ENCODE data around the gene SINHCAF.
"Not testable (repeated sequence)": the region's sequence is repeated elsewhere in the genome, so short reads cannot be mapped to it uniquely, and the experiment has no call there.

The SINHCAF gene

GRCh38 chr12:31306866-31307265 is 19.1 kb downstream of the SINHCAF start:
- no peak for DNase-seq

DNA sequence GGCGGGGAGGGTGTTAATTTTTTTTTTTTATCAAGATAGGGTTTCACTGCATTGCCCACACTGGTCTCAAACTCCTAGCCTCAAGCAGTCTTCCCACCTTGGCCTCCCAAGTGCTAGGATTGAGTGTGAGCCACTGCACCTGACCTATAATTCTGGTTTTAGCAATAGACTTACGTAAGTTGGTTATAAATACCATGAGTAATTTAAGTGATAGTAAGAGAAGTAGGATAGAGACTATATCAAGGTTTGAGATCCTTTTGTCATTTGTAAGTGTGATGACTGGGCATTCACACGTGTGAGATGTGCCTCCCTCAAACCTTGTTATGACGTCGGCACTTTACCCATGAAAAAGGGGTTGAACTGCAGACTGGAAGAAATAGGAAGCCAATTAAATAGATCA is 22.5 kb downstream of the SINHCAF start:
- DNase-seq: no peak

GRCh38 chr12:31301311-31301710 is 24.6 kb downstream of the SINHCAF start:
- DNase-seq: no peak

DNA sequence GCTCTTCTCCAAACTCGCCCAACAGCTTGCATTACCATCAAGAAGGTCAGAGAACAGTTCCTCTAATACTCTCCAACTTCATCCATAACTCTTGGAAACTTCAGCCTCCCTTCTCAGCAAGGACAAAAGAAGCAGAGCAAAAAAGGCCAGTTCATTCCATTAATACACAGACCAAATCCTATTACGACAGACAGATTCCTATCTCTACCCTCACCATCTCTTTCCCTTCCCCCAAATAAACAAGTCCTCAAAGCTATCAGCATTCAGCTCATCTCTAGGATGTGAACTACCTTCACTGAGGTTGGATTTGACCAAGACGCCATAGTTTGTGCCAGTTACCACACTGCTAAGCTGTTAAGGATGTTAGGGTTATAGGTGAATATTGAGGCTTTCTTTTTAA is 25.2 kb downstream of the SINHCAF start:
- no peak for DNase-seq

DNA sequence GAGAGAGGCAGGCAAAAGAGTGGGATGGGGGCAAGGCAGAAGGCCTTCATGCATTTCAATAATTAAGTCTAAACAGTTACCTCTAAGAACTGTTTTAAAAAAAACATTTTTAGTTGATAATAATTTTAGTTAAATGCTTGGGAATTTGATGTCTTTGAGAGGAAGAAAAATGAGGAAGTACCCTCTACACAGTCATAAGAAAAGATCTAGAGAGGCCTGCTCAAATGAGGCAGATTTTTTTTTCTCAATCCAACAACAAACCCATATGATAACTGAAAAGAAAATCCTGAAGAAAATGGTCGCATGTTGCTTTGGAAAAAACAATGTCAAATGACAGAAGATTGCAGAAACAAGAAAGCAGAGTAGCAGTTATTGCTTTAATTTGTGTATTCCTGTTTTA is 25.6 kb downstream of the SINHCAF start:
- DNase-seq: no peak

DNA sequence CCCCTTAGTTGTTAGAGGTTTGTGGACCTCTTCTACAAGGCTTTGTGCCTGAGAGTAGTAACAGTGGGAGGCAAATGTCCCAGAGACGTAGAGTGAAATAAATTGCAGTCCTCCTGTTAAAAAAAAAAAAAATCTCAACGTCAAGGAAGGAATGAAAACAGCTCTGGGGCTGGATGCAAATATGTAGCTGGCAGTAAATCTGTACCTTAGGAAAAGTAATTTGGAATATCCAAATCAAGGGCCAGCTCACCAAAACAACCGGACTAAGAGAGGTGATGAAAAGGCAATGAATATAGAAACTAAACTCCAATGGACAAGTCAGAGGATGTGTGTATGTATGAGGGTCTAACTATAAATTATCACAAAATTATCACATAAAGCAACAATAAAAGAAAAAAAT is 27.0 kb downstream of the SINHCAF start:
- no peak for DNase-seq

DNA sequence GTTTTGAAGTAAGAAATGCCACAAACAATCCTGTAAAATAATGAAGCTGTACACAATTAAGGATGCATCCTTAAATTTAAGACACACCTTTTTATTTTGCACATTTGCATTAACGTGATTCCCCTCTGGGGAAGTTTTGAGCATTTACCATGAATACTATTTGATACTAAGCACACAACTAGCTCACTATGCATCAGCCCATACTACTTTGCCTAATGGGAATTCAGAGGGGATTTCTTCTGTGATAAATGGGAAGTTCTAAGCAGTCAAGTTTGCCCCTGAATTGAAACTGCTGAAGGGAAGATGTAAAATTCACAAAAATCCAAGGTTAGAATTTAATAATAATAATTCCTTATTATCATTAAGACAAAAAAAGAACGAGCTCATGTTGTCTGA is 27.4 kb downstream of the SINHCAF start:
- DNase-seq: no peak

DNA sequence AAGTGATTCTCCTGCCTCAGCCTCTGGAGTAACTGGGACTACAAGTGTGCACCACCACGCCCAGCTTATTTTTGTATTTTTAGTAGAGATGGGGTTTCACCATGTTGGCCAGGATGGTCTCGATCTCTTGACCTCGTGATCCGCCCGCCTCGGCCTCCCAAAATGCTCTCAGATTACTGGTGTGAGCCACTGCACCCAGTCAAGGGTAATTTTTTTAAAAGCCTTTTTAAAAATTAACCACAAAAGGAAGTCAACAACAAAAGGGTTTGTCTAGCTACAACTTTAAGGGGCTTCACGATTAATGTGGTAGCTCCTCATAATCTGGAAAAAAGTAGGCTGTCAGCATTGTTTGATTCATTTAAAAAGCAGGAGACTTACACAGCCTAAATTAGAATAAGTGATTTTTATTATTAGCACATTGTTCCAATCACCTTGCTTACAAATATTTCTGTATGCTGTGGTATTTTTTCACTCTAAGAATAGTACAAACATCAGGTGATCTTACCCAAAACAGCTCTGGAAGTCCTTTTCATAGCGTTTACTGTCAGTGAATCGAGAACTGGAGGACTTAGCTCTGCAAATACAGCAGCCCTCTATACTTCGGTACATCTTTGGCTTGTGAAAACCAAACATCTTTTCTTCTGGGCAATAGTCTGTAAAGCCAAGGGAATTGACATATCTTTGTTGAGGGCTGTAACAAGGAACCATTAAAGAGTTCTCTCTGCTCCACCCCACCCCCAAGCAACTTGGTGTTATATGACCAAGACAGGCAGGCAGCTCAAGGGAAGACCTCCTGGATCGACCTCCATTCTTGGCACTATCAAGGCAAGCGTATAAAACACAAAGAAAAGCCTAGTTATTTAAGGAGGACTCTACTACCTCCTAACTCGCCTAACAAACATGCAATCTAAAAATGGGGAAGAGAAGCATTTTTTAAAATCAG is 28.1 kb downstream of the SINHCAF start:
- no peak for DNase-seq

GRCh38 chr12:31289441-31289840 is 36.5 kb downstream of the SINHCAF start:
- DNase-seq: no peak

DNA sequence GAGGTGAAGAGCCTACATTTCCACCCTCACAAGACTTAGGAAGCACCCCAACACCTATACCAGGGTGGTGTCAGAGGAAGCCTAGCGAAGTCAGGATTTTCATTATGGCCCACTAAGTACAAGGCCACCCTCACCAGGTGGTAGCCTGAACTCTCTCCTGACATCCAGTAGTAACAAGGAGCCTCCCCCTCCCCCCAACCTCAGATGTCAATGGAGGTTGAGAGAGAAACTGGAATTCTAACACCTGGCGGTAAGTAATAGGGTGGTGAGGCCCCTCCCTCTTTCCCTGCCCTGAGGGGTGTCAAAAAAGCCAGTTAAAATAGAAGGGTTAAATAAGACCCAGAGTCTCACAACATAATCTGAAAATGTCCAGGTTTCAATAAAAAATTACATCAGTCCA is 37.6 kb downstream of the SINHCAF start:
- no peak for DNase-seq

GRCh38 chr12:31280183-31280582 is 45.8 kb downstream of the SINHCAF start:
- DNase-seq: no peak

GRCh38 chr12:31279390-31279924 is 46.5 kb downstream of the SINHCAF start:
- DNase-seq: no peak

DNA sequence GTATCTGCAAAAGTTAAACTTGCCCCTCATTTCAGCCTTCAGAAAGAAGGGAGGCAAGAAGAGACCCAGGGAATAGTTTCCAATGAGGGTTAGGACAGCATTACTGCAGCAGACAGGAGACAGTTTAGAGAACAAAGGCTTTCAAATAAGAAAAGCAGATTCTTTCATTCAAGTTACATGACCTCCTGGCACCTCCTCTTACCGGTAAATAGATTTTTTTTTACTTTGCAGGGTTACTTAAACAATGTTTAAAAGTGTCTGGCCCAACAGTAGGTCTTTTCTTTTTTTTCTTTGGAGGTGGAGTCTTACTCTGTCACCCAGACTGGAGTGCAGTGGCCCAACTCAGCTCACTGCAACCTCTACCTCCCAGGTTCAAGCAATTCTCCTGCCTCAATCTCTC is 47.1 kb downstream of the SINHCAF start:
- DNase-seq: no peak

DNA sequence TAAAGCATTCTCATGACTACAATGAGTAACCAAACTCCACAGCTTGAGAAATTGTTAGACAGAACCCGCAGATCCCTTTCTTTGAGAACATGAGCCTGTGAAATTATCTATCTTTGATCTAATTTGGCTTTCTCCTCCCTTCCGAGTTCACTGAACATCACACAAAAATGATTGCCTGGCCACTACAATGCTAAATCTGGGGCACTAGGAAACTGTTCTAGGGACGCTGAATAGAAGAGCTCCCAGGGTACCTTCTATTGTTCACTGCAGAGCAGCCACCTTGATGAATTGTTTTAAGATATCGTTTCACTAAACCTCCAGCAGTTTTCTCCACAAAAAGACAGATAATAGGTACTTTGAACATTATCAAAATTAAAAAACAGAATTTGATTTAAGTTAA is 47.5 kb downstream of the SINHCAF start:
- DNase-seq: no peak

DNA sequence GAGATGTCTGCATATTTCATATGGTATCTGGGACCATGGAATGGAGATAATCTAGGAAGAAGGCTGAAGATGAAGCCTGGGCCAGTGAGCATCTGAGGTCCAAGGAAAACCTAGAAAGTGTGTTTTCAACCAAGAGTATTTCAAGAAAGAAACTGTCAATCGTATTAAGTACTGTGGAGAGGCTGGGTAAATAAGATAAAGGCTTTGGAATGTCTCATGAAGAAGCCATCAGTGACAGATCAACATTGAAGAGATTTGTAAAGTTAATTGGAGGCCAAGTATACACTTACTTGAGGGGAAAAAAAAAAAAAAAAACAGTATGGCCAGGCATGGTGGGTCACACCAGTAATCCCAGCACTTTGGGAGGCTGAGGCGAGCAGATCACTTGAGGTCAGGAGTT is 48.9 kb downstream of the SINHCAF start:
- no peak for DNase-seq

GRCh38 chr12:31275491-31275890 is 50.5 kb downstream of the SINHCAF start:
- DNase-seq: no peak

DNA sequence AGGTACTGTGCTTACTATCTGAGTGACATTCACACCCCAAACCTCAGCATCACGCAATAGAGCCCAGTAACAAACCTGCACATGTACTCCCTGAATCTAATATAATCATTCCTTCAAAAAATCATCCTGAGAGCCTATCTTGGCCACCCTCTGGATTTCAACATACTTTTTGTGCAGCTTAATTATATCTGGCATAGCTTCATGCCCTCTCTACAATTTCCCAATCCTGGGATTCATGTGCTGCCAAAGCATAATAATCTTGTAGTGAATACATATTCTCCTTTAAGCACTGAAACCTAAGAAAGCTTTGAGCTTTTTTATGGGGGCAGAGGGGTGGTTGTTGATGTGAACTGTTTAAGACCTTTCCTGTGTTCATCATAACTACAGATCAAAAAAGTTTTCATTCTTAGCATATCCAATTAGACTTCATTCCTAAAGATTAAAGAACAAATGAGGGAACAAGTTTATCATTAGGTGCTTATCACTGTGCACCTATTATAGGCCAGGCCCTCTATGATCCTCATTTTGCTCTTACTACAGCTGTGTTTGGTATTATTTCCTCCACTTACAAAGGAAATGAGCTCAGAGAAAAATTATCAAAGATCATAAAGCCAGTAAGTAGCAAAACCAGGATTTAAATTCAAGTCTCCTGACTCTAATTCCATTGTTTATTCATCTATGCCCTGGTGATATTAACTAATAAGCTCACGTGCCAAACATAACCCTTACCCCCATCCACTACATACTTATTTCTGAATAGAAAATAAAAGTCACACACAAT is 51.2 kb downstream of the SINHCAF start:
- no peak for DNase-seq

DNA sequence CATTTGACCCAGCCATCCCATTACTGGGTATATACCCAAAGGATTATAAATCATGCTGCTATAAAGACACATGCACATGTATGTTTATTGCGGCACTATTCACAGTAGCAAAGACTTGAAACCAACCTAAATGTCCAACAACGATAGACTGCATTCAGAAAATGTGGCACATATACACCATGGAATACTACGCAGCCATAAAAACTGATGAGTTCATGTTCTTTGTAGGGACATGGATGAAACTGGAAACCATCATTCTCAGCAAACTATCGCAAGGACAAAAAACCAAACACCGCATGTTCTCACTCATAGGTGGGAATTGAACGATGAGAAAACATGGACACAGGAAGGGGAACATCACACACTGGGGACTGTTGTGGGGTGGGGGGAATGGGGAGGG is 52.2 kb downstream of the SINHCAF start:
- DNase-seq: not testable (repeated sequence)

- DNase-seq: no peak
Observed at GRCh38 chr12:31272607-31273225, 53.2 kb downstream of the SINHCAF start.

- no peak for DNase-seq
Observed at GRCh38 chr12:31267966-31268365, 58.0 kb downstream of the SINHCAF start.

GRCh38 chr12:31265722-31266121 is 60.2 kb downstream of the SINHCAF start:
- no peak for DNase-seq

DNA sequence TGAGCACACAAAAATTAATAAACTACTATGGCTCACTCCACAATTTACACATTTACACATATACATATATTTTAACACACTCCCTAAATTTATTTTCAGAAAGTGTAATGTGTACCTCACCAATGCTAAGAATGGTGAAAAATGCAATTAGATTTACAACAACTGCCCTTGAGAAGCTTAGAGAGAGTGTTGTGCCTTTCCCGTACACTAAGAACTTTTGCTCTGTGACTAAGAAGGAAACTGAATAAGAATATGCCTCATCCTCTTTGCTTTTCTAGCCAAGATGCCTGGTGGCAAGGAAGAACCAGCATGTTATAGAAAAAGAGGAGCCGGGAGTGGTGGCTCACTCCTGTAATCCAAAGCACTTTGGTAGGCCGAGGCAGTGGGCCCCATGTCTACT is 62.3 kb downstream of the SINHCAF start:
- no peak for DNase-seq

GRCh38 chr12:31261744-31262143 is 64.2 kb downstream of the SINHCAF start:
- no peak for DNase-seq
